Measurements from ENCODE around the gene UVRAG.

DNA sequence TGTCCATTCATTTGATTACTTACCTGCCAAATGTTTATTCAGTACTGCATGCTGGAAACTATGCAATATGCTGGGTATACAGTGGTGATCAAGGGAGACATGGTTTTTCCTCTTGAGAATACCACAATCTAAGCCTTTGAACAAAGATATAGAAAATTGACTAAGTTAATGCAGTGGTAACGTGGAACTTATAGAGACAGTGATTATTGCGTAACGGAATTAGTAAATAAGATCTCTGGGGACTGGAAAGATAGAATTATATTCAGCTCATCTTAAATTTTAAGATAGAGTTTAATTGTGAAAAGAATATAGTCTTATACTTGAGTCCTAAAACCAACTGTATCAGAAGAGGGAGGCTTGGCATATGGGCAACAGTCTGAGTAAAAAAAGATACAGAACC lies 129.5 kb downstream of the UVRAG start:
- TF ChIP-seq, protein P1, sequence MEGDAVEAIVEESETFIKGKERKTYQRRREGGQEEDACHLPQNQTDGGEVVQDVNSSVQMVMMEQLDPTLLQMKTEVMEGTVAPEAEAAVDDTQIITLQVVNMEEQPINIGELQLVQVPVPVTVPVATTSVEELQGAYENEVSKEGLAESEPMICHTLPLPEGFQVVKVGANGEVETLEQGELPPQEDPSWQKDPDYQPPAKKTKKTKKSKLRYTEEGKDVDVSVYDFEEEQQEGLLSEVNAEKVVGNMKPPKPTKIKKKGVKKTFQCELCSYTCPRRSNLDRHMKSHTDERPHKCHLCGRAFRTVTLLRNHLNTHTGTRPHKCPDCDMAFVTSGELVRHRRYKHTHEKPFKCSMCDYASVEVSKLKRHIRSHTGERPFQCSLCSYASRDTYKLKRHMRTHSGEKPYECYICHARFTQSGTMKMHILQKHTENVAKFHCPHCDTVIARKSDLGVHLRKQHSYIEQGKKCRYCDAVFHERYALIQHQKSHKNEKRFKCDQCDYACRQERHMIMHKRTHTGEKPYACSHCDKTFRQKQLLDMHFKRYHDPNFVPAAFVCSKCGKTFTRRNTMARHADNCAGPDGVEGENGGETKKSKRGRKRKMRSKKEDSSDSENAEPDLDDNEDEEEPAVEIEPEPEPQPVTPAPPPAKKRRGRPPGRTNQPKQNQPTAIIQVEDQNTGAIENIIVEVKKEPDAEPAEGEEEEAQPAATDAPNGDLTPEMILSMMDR (IDR thresholded peaks at IDR 0.05) = no peak
- TF ChIP-seq EP300 (IDR thresholded peaks at IDR 0.05) (no peak), POLR2A (IDR thresholded peaks at IDR 0.05) (no peak)

Data from tibial nerve (tissue), 4 donors.